Measurements from ENCODE around the gene DDX39B.

The DDX39B gene

DNA sequence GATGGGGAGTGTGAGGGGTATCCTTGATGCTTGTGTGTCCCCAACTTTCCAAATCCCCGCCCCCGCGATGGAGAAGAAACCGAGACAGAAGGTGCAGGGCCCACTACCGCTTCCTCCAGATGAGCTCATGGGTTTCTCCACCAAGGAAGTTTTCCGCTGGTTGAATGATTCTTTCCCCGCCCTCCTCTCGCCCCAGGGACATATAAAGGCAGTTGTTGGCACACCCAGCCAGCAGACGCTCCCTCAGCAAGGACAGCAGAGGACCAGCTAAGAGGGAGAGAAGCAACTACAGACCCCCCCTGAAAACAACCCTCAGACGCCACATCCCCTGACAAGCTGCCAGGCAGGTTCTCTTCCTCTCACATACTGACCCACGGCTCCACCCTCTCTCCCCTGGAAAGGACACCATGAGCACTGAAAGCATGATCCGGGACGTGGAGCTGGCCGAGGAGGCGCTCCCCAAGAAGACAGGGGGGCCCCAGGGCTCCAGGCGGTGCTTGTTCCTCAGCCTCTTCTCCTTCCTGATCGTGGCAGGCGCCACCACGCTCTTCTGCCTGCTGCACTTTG, 33.6 kb upstream of the DDX39B start, which contains the start of gene TNF:
Gene TNF, plus strand, starts transcription at position 231 of the 567 bp plus-strand sequence. Its CDS starts 177 bp downstream, at position 408.
- peak; percentile 80 for DNase-seq (ENCODE audit: low read depth)
- TF ChIP-seq, protein P1, sequence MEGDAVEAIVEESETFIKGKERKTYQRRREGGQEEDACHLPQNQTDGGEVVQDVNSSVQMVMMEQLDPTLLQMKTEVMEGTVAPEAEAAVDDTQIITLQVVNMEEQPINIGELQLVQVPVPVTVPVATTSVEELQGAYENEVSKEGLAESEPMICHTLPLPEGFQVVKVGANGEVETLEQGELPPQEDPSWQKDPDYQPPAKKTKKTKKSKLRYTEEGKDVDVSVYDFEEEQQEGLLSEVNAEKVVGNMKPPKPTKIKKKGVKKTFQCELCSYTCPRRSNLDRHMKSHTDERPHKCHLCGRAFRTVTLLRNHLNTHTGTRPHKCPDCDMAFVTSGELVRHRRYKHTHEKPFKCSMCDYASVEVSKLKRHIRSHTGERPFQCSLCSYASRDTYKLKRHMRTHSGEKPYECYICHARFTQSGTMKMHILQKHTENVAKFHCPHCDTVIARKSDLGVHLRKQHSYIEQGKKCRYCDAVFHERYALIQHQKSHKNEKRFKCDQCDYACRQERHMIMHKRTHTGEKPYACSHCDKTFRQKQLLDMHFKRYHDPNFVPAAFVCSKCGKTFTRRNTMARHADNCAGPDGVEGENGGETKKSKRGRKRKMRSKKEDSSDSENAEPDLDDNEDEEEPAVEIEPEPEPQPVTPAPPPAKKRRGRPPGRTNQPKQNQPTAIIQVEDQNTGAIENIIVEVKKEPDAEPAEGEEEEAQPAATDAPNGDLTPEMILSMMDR (IDR thresholded peaks at IDR 0.05; ENCODE audit: insufficient read depth, low read depth, low read length, missing control alignments), result no peak
- H3K4me3 ChIP-seq (ENCODE audit: low read length), result no peak within 1 kb of the TSS

DNA sequence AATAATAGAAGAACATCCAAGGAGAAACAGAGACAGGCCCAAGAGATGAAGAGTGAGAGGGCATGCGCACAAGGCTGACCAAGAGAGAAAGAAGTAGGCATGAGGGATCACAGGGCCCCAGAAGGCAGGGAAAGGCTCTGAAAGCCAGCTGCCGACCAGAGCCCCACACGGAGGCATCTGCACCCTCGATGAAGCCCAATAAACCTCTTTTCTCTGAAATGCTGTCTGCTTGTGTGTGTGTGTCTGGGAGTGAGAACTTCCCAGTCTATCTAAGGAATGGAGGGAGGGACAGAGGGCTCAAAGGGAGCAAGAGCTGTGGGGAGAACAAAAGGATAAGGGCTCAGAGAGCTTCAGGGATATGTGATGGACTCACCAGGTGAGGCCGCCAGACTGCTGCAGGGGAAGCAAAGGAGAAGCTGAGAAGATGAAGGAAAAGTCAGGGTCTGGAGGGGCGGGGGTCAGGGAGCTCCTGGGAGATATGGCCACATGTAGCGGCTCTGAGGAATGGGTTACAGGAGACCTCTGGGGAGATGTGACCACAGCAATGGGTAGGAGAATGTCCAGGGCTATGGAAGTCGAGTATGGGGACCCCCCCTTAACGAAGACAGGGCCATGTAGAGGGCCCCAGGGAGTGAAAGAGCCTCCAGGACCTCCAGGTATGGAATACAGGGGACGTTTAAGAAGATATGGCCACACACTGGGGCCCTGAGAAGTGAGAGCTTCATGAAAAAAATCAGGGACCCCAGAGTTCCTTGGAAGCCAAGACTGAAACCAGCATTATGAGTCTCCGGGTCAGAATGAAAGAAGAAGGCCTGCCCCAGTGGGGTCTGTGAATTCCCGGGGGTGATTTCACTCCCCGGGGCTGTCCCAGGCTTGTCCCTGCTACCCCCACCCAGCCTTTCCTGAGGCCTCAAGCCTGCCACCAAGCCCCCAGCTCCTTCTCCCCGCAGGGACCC, 32.6 kb upstream of the DDX39B start:
- TF ChIP-seq, protein P1 (IDR thresholded peaks at IDR 0.05; ENCODE audit: insufficient read depth, low read depth, low read length, missing control alignments), result no peak
- no peak for DNase-seq (ENCODE audit: low read depth)
- no peak overlapping the region for H3K4me3 ChIP-seq (ENCODE audit: low read length)

DNA sequence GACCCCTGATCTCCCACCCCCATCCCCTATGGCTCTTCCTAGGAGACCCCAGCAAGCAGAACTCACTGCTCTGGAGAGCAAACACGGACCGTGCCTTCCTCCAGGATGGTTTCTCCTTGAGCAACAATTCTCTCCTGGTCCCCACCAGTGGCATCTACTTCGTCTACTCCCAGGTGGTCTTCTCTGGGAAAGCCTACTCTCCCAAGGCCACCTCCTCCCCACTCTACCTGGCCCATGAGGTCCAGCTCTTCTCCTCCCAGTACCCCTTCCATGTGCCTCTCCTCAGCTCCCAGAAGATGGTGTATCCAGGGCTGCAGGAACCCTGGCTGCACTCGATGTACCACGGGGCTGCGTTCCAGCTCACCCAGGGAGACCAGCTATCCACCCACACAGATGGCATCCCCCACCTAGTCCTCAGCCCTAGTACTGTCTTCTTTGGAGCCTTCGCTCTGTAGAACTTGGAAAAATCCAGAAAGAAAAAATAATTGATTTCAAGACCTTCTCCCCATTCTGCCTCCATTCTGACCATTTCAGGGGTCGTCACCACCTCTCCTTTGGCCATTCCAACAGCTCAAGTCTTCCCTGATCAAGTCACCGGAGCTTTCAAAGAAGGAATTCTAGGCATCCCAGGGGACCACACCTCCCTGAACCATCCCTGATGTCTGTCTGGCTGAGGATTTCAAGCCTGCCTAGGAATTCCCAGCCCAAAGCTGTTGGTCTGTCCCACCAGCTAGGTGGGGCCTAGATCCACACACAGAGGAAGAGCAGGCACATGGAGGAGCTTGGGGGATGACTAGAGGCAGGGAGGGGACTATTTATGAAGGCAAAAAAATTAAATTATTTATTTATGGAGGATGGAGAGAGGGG, 31.7 kb upstream of the DDX39B start:
- H3K4me3 ChIP-seq (ENCODE audit: low read length), result no peak overlapping the region
- TF ChIP-seq, protein P1 (IDR thresholded peaks at IDR 0.05; ENCODE audit: insufficient read depth, low read depth, low read length, missing control alignments), result no peak
- DNase-seq (ENCODE audit: low read depth), result no peak

DNA sequence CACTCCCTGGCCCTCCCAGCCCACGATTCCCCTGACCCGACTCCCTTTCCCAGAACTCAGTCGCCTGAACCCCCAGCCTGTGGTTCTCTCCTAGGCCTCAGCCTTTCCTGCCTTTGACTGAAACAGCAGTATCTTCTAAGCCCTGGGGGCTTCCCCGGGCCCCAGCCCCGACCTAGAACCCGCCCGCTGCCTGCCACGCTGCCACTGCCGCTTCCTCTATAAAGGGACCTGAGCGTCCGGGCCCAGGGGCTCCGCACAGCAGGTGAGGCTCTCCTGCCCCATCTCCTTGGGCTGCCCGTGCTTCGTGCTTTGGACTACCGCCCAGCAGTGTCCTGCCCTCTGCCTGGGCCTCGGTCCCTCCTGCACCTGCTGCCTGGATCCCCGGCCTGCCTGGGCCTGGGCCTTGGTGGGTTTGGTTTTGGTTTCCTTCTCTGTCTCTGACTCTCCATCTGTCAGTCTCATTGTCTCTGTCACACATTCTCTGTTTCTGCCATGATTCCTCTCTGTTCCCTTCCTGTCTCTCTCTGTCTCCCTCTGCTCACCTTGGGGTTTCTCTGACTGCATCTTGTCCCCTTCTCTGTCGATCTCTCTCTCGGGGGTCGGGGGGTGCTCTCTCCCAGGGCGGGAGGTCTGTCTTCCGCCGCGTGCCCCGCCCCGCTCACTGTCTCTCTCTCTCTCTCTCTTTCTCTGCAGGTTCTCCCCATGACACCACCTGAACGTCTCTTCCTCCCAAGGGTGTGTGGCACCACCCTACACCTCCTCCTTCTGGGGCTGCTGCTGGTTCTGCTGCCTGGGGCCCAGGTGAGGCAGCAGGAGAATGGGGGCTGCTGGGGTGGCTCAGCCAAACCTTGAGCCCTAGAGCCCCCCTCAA, 30.5 kb upstream of the DDX39B start, which contains the start of gene LTA:
Gene LTA, plus strand, starts transcription at position 249 of the 871 bp plus-strand sequence. Its CDS starts 454 bp downstream, at position 703.
- no peak within 1 kb of the TSS for H3K4me3 ChIP-seq (ENCODE audit: low read length)
- DNase-seq (ENCODE audit: low read depth), result no peak

DNA sequence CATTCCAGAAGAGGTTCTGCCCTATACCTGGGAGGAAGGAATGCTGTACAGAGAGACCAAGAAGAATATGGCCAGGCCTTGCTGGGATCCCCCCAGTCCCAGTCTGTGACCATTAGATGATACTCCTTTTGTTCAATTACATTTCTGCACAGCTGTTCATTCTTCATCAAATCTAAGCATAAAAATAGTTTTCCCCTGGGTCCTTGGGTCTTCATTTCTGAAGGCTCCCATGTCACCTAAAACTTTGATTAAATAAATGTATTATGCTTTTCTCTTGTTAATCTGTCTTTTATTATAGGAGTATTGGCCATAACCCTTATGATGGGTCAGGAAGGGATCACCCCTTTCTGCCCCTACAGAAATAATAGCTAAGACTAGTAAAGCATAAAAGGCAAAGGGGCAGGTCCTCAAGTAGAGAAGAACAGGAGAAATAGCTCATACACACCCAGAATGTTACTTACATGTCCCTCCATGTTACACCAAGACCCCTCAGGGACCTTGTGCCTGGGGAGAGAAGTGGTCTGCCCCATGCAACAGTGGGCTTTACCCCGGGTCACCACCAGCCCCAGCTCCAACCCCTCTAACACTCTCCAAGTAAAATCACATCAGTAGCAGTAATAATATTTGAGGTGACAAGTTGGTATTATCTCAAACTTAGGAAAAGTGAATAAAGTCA, 28.2 kb upstream of the DDX39B start:
- TF ChIP-seq, protein P1 (IDR thresholded peaks at IDR 0.05; ENCODE audit: insufficient read depth, low read depth, low read length, missing control alignments), result no peak
- no peak for DNase-seq (ENCODE audit: low read depth)
- no peak overlapping the region for H3K4me3 ChIP-seq (ENCODE audit: low read length)

More for the DNA sequence above, 30.5 kb upstream of the DDX39B start, which contains the start of gene LTA:
- TF ChIP-seq, protein P1 (IDR thresholded peaks at IDR 0.05; ENCODE audit: insufficient read depth, low read depth, low read length, missing control alignments), result no peak
